Ovary (tissue), 9 donors: ENCODE measurements around the gene ZNF397. TPM values are rescaled to one million over a fixed set of nuclear protein-coding genes. Genes with fewer than 3 reads are reported as not detected.

Source experiments
- DNase-seq, 5 donors: peaks; one replicate each; pipeline ENCODE4 v3.0.0-alpha.2; 2019 to 2020
- H3K27ac ChIP-seq, 2 donors: fragments of 200-600 bp; one replicate each; pipeline versions ENCODE4 v1.5.1 to v1.8.0; 2019 to 2022
- H3K27me3 ChIP-seq: fragments of 200-600 bp; one replicate; pipeline ENCODE4 v1.8.0; 2022
- H3K36me3 ChIP-seq: fragments of 200-600 bp; sonication (generic); one replicate; pipeline ENCODE4 v1.5.1; 2019
- H3K4me1 ChIP-seq: one replicate; pipeline ENCODE4 v1.8.1; 2013; ENCODE audit warnings: mild to moderate bottlenecking, moderate library complexity; ENCODE audit not compliant: insufficient read depth
- H3K4me3 ChIP-seq: fragments of 200-600 bp; sonication (generic); one replicate; pipeline ENCODE4 v1.5.1; 2017
- H3K9me3 ChIP-seq, 2 donors: fragments of 200-600 bp in 1 of 2; sonication (generic) in 1 of 2; one replicate each; pipeline versions ENCODE4 v1.5.1 to v1.8.1; 2013 to 2019; ENCODE audit warnings: mild to moderate bottlenecking in 1 of 2, moderate library complexity in 1 of 2
- CTCF ChIP-seq, 3 donors: fragments of 450-650 bp in 2 of 3; fragments of 200-600 bp in 1 of 3; IDR thresholded peaks; one replicate each; pipeline versions ENCODE4 v1.5.1 to v1.8.0; 2016 to 2022; ENCODE audit warnings: antibody characterized with exemption in 3 of 3, mild to moderate bottlenecking in 1 of 3
- EP300 ChIP-seq: sonication (generic); formaldehyde crosslinking; IDR thresholded peaks from one replicate; pipeline ENCODE4 v1.6.1; 2017; ENCODE audit warnings: antibody characterized with exemption
- POLR2A ChIP-seq: fragments of 450-650 bp; IDR thresholded peaks from one replicate; pipeline ENCODE4 v1.6.1; 2017; ENCODE audit warnings: antibody characterized with exemption, mild to moderate bottlenecking, moderate library complexity
- WGBS, 3 donors: extraction: QIAGEN DNeasy Blood & Tissue Kit in 1 of 3; methylation state at CpG; one replicate each; pipeline versions ENCODE4 v1.1.5 to v1.1.7; 2013 to 2017; 5-methylcytosine and 5-hydroxymethylcytosine counted together
- intact Hi-C, 4 donors: fragments of 100-400 bp; cut with DNase I; formaldehyde crosslinking; loops; one replicate each; pipeline versions ENCODE4 v1.11.0 to v1.15.1; 2022 to 2023
- polyA plus RNA-seq, 2 donors: library from polyadenylated mRNA; stranded (reverse); fragments of 200-250 nt in 1 of 2; fragments of 350-450 nt in 1 of 2; fragmentation: Illumina TruSeq in 1 of 2; extraction: RNeasy Lipid Tissue Mini Kit (QIAGEN cat#74804) in 1 of 2; gene quantifications; one replicate each; pipeline ENCODE4 v1.2.3, GENCODE V29; 2013 to 2014
- total RNA-seq, 7 donors: library from RNA; depleted of rRNA in 2 of 7; stranded (reverse); fragments of >200 nt in 2 of 7; fragmentation: NEBNext Ultra II Directional in 3 of 7; extraction: Animal tissue kit (Norgen Biotek cat#: 25700) in 3 of 7; gene quantifications; one replicate each; pipeline versions ENCODE4 v1.1.0 to v1.2.4, GENCODE V29; 2016 to 2023
- donor health status: DM: no; HTN: no; CAD: no; lungs with moderate emphysema.
- donor health status: DM: no; HTN: no; CAD: no.
- donor health status: Bipolar disorder and iron deficiency.
- donor health status: DM: yes; HTN: yes; CAD: no.
- donor health status: DM: no; HTN: no; CAD: no.
- donor health status: DM: yes; HTN: yes; CAD: no.

Gene ZNF397
- total and polyA plus RNA-seq, 9 donors: 15.7 to 35.8 (median 27.7) TPM

- Histone ChIP-seq H3K4me3 (no peak overlapping the region), H3K9me3 (peaks cover 0 to 9% of the 10 kb centered on the region in 2 donors), H3K27ac (no peak overlapping the region), H3K27me3 (no peaks in the 10 kb centered on the region), H3K4me1 (no peaks in the 10 kb centered on the region), H3K36me3 (no peaks in the 10 kb centered on the region)
- no peak for DNase-seq
- intact Hi-C loops: no loop called here
- TF ChIP-seq CTCF (IDR thresholded peaks at IDR 0.05) (no peak), POLR2A (no peak), EP300 (no peak)
- 96 to 98% (median 98%) methylated on average over 2 of the region's 2 CpGs for WGBS, 3 donors
Measured at GRCh38 chr18:35296060-35296459, 55.2 kb downstream of the ZNF397 start.

GRCh38 chr18:35303610-35304009, 62.8 kb downstream of the ZNF397 start:
- Histone ChIP-seq H3K4me1 (no peaks in the 10 kb centered on the region), H3K9me3 (peaks cover 6 to 53% of the 10 kb centered on the region in 2 donors), H3K27me3 (no peaks in the 10 kb centered on the region), H3K4me3 (no peak overlapping the region), H3K36me3 (no peaks in the 10 kb centered on the region), H3K27ac (no peak overlapping the region)
- 96 to 99% (median 97%) methylated on average over 4 of the region's 4 CpGs for WGBS, 3 donors
- no peak for DNase-seq
- TF ChIP-seq EP300: no peak
- no peak for TF ChIP-seq POLR2A
- TF ChIP-seq CTCF (IDR thresholded peaks at IDR 0.05): no peak
- intact Hi-C loops: no loop called here

- intact Hi-C loops: no loop called here
- no peak for TF ChIP-seq CTCF (IDR thresholded peaks at IDR 0.05)
- TF ChIP-seq EP300: no peak
- no peak for TF ChIP-seq POLR2A
- H3K4me1 ChIP-seq: no peaks in the 10 kb centered on the region
- H3K27me3 ChIP-seq: no peaks in the 10 kb centered on the region
- DNase-seq: no peak
- WGBS, 3 donors: 94 to 98% (median 97%) methylated on average over 5 of the region's 5 CpGs
- no peak overlapping the region for H3K27ac ChIP-seq
- H3K36me3 ChIP-seq: no peaks in the 10 kb centered on the region
- H3K9me3 ChIP-seq: peaks cover 6 to 47% of the 10 kb centered on the region in 2 donors
- no peak overlapping the region for H3K4me3 ChIP-seq
Measured at GRCh38 chr18:35306588-35307250, 65.9 kb downstream of the ZNF397 start.

Other genes with a start within 250 kb of the ZNF397 start
- 10 to 100 TPM; 19.6 to 31.9 (median 27.8) TPM for gene MAPRE2, start 199.6 kb upstream of the ZNF397 start, total RNA-seq
- gene MAPRE2, start 199.6 kb upstream of the ZNF397 start, polyA plus RNA-seq: 10 to 100 TPM; 16.2 to 59.9 TPM
- gene ZSCAN30, start 49.2 kb downstream of the ZNF397 start, total RNA-seq: 10 to 100 TPM; 12.2 to 18.3 (median 13.8) TPM
- 10 to 100 TPM in 1 of 2 donors, 1 to 10 TPM in 1; 7.0 to 14.8 TPM for gene ZSCAN30, start 49.2 kb downstream of the ZNF397 start, polyA plus RNA-seq
- 10 to 100 TPM; 27.1 to 64.8 (median 48.7) TPM for gene ZNF24, start 103.4 kb downstream of the ZNF397 start, total RNA-seq
- 10 to 100 TPM; 18.7 to 26.6 TPM for gene ZNF24, start 103.4 kb downstream of the ZNF397 start, polyA plus RNA-seq
- 1 to 10 TPM in 6 of 7 donors, under 1 TPM in 1; 0.83 to 2.9 (median 1.7) TPM for gene ZNF396, start 136.3 kb downstream of the ZNF397 start, total RNA-seq
- 1 to 10 TPM in 1 of 2 donors, under 1 TPM in 1; 0.84 to 1.5 TPM for gene ZNF396, start 136.3 kb downstream of the ZNF397 start, polyA plus RNA-seq